ENCODE results near the gene PTPRN. TPM values are rescaled to one million over a fixed set of nuclear protein-coding genes. Genes with fewer than 3 reads are reported as not detected.

PTPRN gene
- polyA plus RNA-seq, 1 donor from 2014 or later, result 66.4 TPM

- TF ChIP-seq RAD21 (conservative IDR thresholded peaks at IDR 0.05), result peak; percentile 36
- TF ChIP-seq SMC3 (conservative IDR thresholded peaks at IDR 0.05; ENCODE audit: poor library complexity), result no peak
- TF ChIP-seq REST (IDR thresholded peaks at IDR 0.05; ENCODE audit: borderline replicate concordance), result peak; percentile 100
- TF ChIP-seq POLR2AphosphoS5 (IDR thresholded peaks at IDR 0.05), result peak; percentile 86
- TF ChIP-seq TAF1 (IDR thresholded peaks at IDR 0.05; ENCODE audit: low read depth), result no peak
- peak; percentile 58 for TF ChIP-seq MXI1 (conservative IDR thresholded peaks at IDR 0.05; ENCODE audit: poor library complexity, severe bottlenecking)
- peak; percentile 96 for TF ChIP-seq EP300 (conservative IDR thresholded peaks at IDR 0.05; ENCODE audit: poor library complexity, severe bottlenecking)
- peak; percentile 34 for TF ChIP-seq CTCF (IDR thresholded peaks at IDR 0.05; ENCODE audit: poor library complexity, severe bottlenecking)
- TF ChIP-seq EZH2 (IDR thresholded peaks at IDR 0.05; ENCODE audit: borderline replicate concordance, insufficient read depth, low read length, poor library complexity, severe bottlenecking), result no peak
- H3K27me3 ChIP-seq (ENCODE audit: insufficient read depth, low read depth, low read length), result peaks cover 41% of the 10 kb centered on the region
These were observed 18.5 kb upstream of the PTPRN start for GRCh38 chr2:219327719-219328118.

DNA sequence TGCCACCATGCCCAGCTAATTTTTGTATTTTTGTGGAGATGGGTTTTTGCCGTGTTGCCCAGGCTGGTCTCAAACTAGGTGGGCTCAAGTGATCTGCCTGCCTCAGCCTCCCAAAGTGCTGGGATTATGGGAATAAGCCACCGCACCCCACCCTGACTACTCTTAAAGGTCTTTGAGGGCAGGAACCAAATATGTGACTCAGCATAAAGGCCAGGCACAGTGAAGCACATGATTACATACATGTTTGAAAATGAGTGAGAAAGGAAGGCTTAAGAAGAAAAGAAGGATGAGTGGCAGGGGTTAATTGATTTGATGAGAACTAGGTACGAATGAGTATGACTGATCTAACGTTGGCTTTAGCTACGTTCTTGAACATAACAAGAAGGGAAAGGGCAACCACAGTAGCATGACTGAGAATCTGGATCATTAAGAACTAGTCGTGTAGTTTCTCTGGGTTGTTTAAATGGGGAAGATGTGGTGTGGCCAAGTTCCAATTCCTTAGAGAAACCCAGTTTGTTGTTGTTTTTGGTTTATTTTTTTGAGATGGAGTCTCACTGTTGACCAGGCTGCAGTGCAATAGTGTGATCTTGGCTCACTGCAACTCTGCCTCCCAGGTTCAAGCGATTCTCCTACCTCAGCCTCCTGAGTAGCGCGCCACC is 16.6 kb upstream of the PTPRN start:
- TF ChIP-seq SMC3 (conservative IDR thresholded peaks at IDR 0.05; ENCODE audit: poor library complexity) (no peak), EP300 (conservative IDR thresholded peaks at IDR 0.05; ENCODE audit: poor library complexity, severe bottlenecking) (no peak), MXI1 (conservative IDR thresholded peaks at IDR 0.05; ENCODE audit: poor library complexity, severe bottlenecking) (no peak), EZH2 (IDR thresholded peaks at IDR 0.05; ENCODE audit: borderline replicate concordance, insufficient read depth, low read length, poor library complexity, severe bottlenecking) (no peak), RAD21 (conservative IDR thresholded peaks at IDR 0.05) (no peak)
- Histone ChIP-seq H3K79me2 (replicated peaks; ENCODE audit: insufficient read depth, low read length) (no peaks in the 10 kb centered on the region), H3K9me2 (ENCODE audit: insufficient read depth, low read length) (no peaks in the 10 kb centered on the region), H3K36me3 (ENCODE audit: insufficient read depth, low read length) (no peaks in the 10 kb centered on the region), H3F3A (ENCODE audit: insufficient read depth, low read length, poor library complexity, severe bottlenecking) (no peaks in the 10 kb centered on the region), H3K4me2 (ENCODE audit: low read length) (no peak overlapping the region), H3K27ac (ENCODE audit: low read length) (no peak overlapping the region), H4K20me1 (ENCODE audit: insufficient read depth) (no peaks in the 10 kb centered on the region), H3K9ac (ENCODE audit: low read length) (no peak overlapping the region), H3K27me3 (ENCODE audit: insufficient read depth, low read depth, low read length) (peaks cover 21% of the 10 kb centered on the region), H2AFZ (ENCODE audit: low read depth, low read length) (no peak overlapping the region), H3K4me3 (ENCODE audit: low read length) (no peak overlapping the region), H3K9me3 (ENCODE audit: low read length) (no peaks in the 10 kb centered on the region)

More at GRCh38 chr2:219327719-219328118, 18.5 kb upstream of the PTPRN start:
- no peaks in the 10 kb centered on the region for H3K9me2 ChIP-seq (ENCODE audit: insufficient read depth, low read length)
- no peaks in the 10 kb centered on the region for H3K36me3 ChIP-seq (ENCODE audit: insufficient read depth, low read length)
- H3K4me2 ChIP-seq (ENCODE audit: low read length), result peak overlapping the region; percentile 59
- no peaks in the 10 kb centered on the region for H3K9me3 ChIP-seq (ENCODE audit: low read length)
- H3K79me2 ChIP-seq (replicated peaks; ENCODE audit: insufficient read depth, low read length), result no peaks in the 10 kb centered on the region
- H3K27ac ChIP-seq (ENCODE audit: low read length), result peak overlapping the region; percentile 97
- peak overlapping the region; percentile 63 for H3K9ac ChIP-seq (ENCODE audit: low read length)
- peak overlapping the region; percentile 52 for H3K4me3 ChIP-seq (ENCODE audit: low read length)
- peak overlapping the region; percentile 38 for H2AFZ ChIP-seq (ENCODE audit: low read depth, low read length)
- H4K20me1 ChIP-seq (ENCODE audit: insufficient read depth), result no peaks in the 10 kb centered on the region
- H3F3A ChIP-seq (ENCODE audit: insufficient read depth, low read length, poor library complexity, severe bottlenecking), result no peaks in the 10 kb centered on the region
